Heart right ventricle (tissue), 16 donors: ENCODE results near the gene PCCA. TPM values are rescaled to one million over a fixed set of nuclear protein-coding genes. Genes with fewer than 3 reads are reported as not detected.

Source experiments
- ATAC-seq, 8 donors: fragments of 200-7000 bp; cut with Tn5 transposase; one replicate each; pipeline ENCODE4 v1.9.1; 2020; ENCODE audit warnings: mild to moderate bottlenecking in 8 of 8, moderate library complexity in 8 of 8, moderate number of reproducible peaks in 1 of 8
- DNase-seq, 2 donors: peaks; one replicate each; pipeline ENCODE4 v3.0.0-alpha.2; 2020
- H3K27ac ChIP-seq, 10 donors: fragments of 200-600 bp; sonication (generic) in 2 of 10; one replicate each; pipeline versions ENCODE4 v1.5.0 to v1.8.0; 2020 to 2022; ENCODE audit warnings: mild to moderate bottlenecking in 3 of 10
- H3K27me3 ChIP-seq, 7 donors: fragments of 200-600 bp; one replicate each; pipeline ENCODE4 v1.8.0; 2021 to 2022; ENCODE audit warnings: mild to moderate bottlenecking in 2 of 7
- H3K36me3 ChIP-seq, 9 donors: fragments of 200-600 bp; sonication (generic) in 1 of 9; one replicate each; pipeline versions ENCODE4 v1.5.0 to v1.8.0; 2020 to 2022; ENCODE audit warnings: mild to moderate bottlenecking in 2 of 9
- H3K4me1 ChIP-seq, 9 donors: fragments of 200-600 bp; sonication (generic) in 1 of 9; one replicate each; pipeline versions ENCODE4 v1.5.0 to v1.8.0; 2020 to 2022; ENCODE audit warnings: mild to moderate bottlenecking in 4 of 9
- H3K4me3 ChIP-seq, 10 donors: fragments of 200-600 bp; sonication (generic) in 2 of 10; one replicate each; pipeline versions ENCODE4 v1.5.0 to v1.8.0; 2020 to 2022; ENCODE audit warnings: mild to moderate bottlenecking in 7 of 10, moderate library complexity in 2 of 10
- H3K9me3 ChIP-seq, 11 donors: fragments of 200-600 bp in 10 of 11; sonication (generic) in 2 of 11; one replicate each; pipeline versions ENCODE4 v1.5.0 to v1.8.0; 2013 to 2022; ENCODE audit warnings: mild to moderate bottlenecking in 2 of 11, control low read depth in 1 of 11, moderate library complexity in 1 of 11
- WGBS, 2 donors: extraction: QIAGEN DNeasy Blood & Tissue Kit; methylation state at CpG; one replicate each; pipeline ENCODE4 v1.1.7; 2013; ENCODE audit warnings: inconsistent platforms in 1 of 2; 5-methylcytosine and 5-hydroxymethylcytosine counted together
- intact Hi-C, 10 donors: fragments of 100-400 bp; cut with DNase I; formaldehyde crosslinking; loops; one replicate each; pipeline versions ENCODE4 v1.11.1 to v1.14.2; 2022
- polyA plus RNA-seq, 2 donors: library from polyadenylated mRNA; stranded (reverse); fragments of 200-250 nt; gene quantifications; one replicate each; pipeline ENCODE4 v1.2.3, GENCODE V29; 2013
- total RNA-seq, 10 donors: library from RNA; stranded (reverse); fragmentation: NEBNext Ultra II Directional in 3 of 10; extraction: Animal tissue kit (Norgen Biotek cat#: 25700) in 3 of 10; gene quantifications; one replicate each; pipeline versions ENCODE4 v1.2.1 to v1.2.4, GENCODE V29; 2021 to 2023
- TF ChIP-seq, protein P1 (sequence below), 9 donors: fragments of 200-600 bp; sonication (generic) in 2 of 9; IDR thresholded peaks; one replicate each; pipeline versions ENCODE4 v1.5.0 to v1.8.0; 2021 to 2022; ENCODE audit warnings: antibody characterized with exemption in 9 of 9, mild to moderate bottlenecking in 5 of 9, moderate library complexity in 1 of 9
- donor health status: Arrhythmogenic right ventricular cardiomyopathy.
- donor health status: ischemic (EF 13 %, LVEDD 7.1; RV severe dilation, severe dysfunction).
- donor health status: healthy with polysubstance abuse.
- donor health status: DM: no; HTN: yes; CAD: no.
- donor health status: DM: no; HTN: no; CAD: no.
- donor health status: ischemic (EF 25% LVEDD 6.9; RV normal size, moderate dysfunction).
- donor health status: ischemic (EF 25% LVEDD 5.7; RV mildly dilated, moderate dysfunction).
- donor health status: healthy.
- donor health status: DM: yes; HTN: yes; CAD: no.
- donor health status: Ischemic cardiomyopathy.
- donor health status: ischemic (EF 35%, LVEDD 5.7; RV mildly dilated, moderate dysfunction).
- donor health status: nonischemic (EF 11% LVEDD 7.7; RV severe dilation, severe dysfunction).
- donor health status: DM: yes; HTN: yes; CAD: no.
- donor health status: PGD.
- donor health status: ischemic (EF 29% LVEDD 5.4; RV normal size, mild dysfunction).
- donor health status: nonischemic (EF 23%, LVEDD 6.1; RV moderate dilation, normal function).

The PCCA gene
- total and polyA plus RNA-seq, 12 donors, result 21.2 to 71.9 (median 60.7) TPM

DNA sequence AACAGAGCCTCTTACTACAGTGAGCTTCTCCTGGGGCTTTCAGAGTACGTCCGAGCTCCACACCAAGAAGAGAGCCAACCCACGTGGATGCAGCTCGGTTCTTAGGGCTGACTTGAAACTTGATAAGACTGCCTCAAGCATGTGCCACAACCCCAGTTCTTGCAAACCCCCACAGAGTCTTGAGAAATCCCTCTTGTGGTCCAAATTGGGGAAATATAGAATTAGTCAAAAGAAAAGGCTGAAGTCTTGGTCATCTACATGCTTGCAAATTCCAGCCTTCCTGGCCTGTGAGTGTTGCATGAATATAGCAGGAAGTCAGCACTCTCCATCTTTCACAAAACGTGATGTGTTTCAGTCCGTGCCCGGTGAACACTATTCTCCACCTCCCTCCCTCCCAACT lies 404.5 kb downstream of the PCCA start:
- Histone ChIP-seq H3K27ac (no peak overlapping the region), H3K4me3 (no peak overlapping the region), H3K27me3 (no peaks in the 10 kb centered on the region), H3K9me3 (no peaks in the 10 kb centered on the region), H3K36me3 (no peaks in the 10 kb centered on the region), H3K4me1 (peaks cover 0 to 63% (median 0%) of the 10 kb centered on the region in 9 donors)
- TF ChIP-seq, protein P1, sequence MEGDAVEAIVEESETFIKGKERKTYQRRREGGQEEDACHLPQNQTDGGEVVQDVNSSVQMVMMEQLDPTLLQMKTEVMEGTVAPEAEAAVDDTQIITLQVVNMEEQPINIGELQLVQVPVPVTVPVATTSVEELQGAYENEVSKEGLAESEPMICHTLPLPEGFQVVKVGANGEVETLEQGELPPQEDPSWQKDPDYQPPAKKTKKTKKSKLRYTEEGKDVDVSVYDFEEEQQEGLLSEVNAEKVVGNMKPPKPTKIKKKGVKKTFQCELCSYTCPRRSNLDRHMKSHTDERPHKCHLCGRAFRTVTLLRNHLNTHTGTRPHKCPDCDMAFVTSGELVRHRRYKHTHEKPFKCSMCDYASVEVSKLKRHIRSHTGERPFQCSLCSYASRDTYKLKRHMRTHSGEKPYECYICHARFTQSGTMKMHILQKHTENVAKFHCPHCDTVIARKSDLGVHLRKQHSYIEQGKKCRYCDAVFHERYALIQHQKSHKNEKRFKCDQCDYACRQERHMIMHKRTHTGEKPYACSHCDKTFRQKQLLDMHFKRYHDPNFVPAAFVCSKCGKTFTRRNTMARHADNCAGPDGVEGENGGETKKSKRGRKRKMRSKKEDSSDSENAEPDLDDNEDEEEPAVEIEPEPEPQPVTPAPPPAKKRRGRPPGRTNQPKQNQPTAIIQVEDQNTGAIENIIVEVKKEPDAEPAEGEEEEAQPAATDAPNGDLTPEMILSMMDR (IDR thresholded peaks at IDR 0.05), result no peak
- intact Hi-C loops, result no loop called here
- DNase-seq (no peak), ATAC-seq (no peak)
- WGBS, 2 donors, result 94 to 95% methylated on average over 7 of the region's 7 CpGs

DNA sequence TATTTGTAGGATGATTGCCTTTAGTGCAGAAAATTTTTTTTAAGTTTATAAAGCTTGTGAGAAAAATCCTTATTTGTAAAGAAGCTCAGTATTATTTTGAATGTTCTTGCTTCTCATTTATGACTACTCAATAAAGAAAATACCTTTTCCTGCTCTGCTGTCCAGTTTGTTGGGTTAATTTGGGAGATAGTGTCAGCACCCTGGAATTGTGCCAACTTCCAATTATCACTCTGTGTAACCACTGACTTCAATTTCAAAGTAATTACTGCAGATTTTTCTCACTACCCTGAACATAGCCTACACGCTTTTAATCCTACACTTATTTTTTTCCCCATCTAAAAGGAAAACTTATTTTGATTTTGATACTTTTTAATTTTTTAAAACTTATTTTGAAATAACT lies 406.6 kb downstream of the PCCA start:
- TF ChIP-seq, protein P1 (IDR thresholded peaks at IDR 0.05), result no peak
- DNase-seq, result no peak
- intact Hi-C loops, result loop anchor here in 1 of 10 donors (2.0 kb wide), 1 partner anchor 71 kb away; no protein-coding TSS in a partner anchor

DNA sequence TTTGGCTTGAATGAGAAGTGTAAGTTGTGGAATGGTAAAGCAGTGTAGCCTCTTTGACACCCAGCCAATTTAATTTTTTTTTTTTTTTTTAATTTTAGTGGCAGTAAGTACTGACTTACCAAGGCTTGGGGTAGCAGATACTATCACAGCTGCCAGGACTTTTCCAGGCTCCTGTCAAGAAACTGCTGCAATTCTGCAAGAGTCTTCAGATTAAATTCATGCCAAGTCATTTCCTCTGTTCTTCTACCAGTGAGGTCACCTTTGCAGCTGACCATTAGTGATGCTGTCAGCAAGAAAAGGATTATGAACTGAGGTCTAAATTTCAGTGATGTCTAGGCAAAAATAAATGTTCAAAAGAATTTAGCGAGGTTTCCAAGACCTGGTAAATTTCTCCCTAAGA lies 408.5 kb downstream of the PCCA start:
- TF ChIP-seq, protein P1 (IDR thresholded peaks at IDR 0.05), result no peak
- H3K36me3 ChIP-seq, result no peaks in the 10 kb centered on the region
- WGBS, 2 donors, result 91 to 94% methylated on average over 1 of the region's 1 CpG
- no peak overlapping the region for H3K27ac ChIP-seq
- H3K4me3 ChIP-seq, result no peak overlapping the region
- peaks cover 0 to 42% (median 0%) of the 10 kb centered on the region in 9 donors for H3K4me1 ChIP-seq
- intact Hi-C loops, result no loop called here
- H3K9me3 ChIP-seq, result no peaks in the 10 kb centered on the region
- H3K27me3 ChIP-seq, result no peaks in the 10 kb centered on the region
- DNase-seq, result no peak
- ATAC-seq, result no peak

More for the DNA sequence above, 406.6 kb downstream of the PCCA start:
- Histone ChIP-seq H3K27ac (no peak overlapping the region), H3K4me1 (peaks cover 0 to 62% (median 0%) of the 10 kb centered on the region in 9 donors), H3K4me3 (no peak overlapping the region), H3K27me3 (no peaks in the 10 kb centered on the region), H3K9me3 (no peaks in the 10 kb centered on the region), H3K36me3 (no peaks in the 10 kb centered on the region)
- 87 to 98% methylated on average over 1 of the region's 1 CpG for WGBS, 2 donors
- no peak for ATAC-seq

DNA sequence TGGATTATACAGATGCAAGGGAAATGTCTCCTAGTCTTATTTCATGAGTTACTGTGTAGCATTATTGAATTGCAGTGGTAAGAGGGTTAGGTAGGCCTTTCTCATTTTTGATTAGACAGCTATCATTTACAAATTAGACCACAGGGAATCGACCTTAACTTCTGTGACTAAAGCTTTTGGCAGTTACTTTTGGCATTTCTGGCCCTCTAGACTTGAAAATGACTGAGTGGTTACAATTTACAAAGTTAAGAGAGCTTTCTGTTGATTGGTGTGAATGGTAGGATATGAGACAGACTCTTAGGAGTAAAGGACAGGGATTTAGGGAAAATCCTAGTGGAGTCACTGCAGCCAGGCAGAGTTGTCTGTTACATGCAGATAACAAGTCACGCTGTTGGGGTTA lies 413.6 kb downstream of the PCCA start:
- Histone ChIP-seq H3K27me3 (no peaks in the 10 kb centered on the region), H3K9me3 (no peaks in the 10 kb centered on the region), H3K4me1 (peaks cover 0 to 3% (median 0%) of the 10 kb centered on the region in 9 donors), H3K27ac (no peak overlapping the region), H3K36me3 (no peaks in the 10 kb centered on the region), H3K4me3 (no peak overlapping the region)
- WGBS, 2 donors, result 66 to 67% methylated on average over 2 of the region's 2 CpGs
- TF ChIP-seq, protein P1 (IDR thresholded peaks at IDR 0.05), result no peak
- intact Hi-C loops, result no loop called here
- DNase-seq (no peak), ATAC-seq (no peak)
